GM13976 (cell line): ENCODE results near the gene TEKT5.

Experiments
- DNase-seq: peaks from one replicate; pipeline ENCODE4 v3.0.0; 2012; ENCODE audit warnings: low spot score
- CTCF ChIP-seq: IDR thresholded peaks from 2 replicates; pipeline ENCODE4 v1.5.1; 2012; ENCODE audit warnings: borderline replicate concordance, mild to moderate bottlenecking; ENCODE audit not compliant: insufficient read depth; ENCODE audit errors: extremely low read depth, missing control alignments, control extremely low read depth
- in situ Hi-C: fragments of 300-500 bp; cut with MboI; formaldehyde crosslinking; loops from one replicate; pipeline ENCODE4 v1.12.0; 2022; ENCODE audit warnings: low sequenced_read_pairs, mixed read lengths, inconsistent platforms; ENCODE audit not compliant: unreplicated experiment

The TEKT5 gene

GRCh38 chr16:10608687-10609401 is 85.9 kb downstream of the TEKT5 start:
- DNase-seq, result no peak
- in situ Hi-C loops, result no loop called here
- no peak for TF ChIP-seq CTCF

GRCh38 chr16:10607157-10607556 is 87.6 kb downstream of the TEKT5 start:
- in situ Hi-C loops, result no loop called here
- TF ChIP-seq CTCF, result no peak
- DNase-seq, result no peak

DNA sequence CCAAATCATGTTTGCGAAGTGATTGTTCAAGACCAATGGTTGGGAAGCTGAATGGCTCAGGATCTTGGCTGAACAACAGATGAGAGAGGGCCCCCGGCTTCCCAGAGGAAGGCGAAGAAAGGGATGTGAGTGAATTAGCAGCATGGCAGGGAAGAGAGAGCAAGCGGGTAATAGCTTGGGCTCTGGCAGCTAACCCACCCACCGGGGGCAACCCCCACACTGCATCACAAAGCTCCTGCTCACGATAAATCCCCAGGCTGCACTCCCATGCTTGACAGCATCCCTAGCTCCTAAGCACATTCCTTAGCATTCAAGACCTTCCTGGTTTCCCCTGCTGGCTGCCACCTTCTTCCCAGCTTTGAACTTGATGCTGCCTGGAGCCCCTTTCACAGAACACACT is 88.1 kb downstream of the TEKT5 start:
- DNase-seq, result no peak
- in situ Hi-C loops, result no loop called here
- no peak for TF ChIP-seq CTCF

- in situ Hi-C loops, result no loop called here
- TF ChIP-seq CTCF, result no peak
- no peak for DNase-seq
These were observed 89.1 kb downstream of the TEKT5 start for GRCh38 chr16:10605636-10606035.

DNA sequence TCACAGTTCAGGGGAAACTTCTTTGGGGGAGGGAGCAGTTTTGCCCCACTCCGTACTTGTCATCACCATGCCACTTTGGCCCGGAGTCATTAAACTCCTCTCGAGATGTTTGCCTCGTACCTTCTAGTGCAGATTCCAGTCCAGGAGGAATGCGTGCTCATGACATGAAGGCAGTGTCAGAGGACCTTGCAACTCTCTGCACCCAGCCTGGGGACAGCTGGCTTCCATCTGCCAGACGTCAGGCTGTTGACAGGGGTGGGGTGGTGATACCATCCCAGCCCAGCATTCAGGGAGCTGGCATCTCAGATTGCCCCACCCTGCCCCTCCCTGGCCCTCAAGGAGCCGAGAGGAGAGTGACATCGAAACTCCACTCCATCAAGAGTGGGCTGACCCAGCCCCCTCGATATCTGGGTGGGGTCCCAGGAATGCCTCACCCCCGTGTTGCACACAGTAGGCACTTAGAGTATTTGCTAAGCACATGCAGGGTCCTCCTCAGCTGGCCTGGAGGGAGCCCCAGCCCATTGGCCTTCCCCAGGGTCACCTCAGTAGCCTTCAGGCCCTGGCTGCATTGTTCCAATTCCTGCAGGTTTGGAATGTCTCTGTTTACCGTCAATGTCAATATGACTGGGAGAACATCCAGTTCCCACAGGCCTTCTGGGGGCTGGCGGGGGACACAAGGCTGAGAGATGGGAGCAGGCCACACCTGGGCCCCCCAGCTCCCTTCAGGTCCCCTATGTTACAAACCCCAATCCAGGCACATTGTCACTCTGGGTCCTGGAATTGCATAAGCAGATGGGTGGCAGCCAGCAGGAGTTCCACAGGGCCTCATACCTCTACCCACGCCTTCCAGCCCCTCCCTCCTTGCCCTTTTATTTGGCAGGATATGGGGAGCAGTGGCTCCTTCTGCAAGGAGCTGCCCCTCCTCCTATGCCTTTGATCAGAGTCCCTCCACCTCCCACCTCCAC is 93.0 kb downstream of the TEKT5 start:
- DNase-seq, result no peak
- in situ Hi-C loops, result no loop called here
- TF ChIP-seq CTCF, result no peak

DNA sequence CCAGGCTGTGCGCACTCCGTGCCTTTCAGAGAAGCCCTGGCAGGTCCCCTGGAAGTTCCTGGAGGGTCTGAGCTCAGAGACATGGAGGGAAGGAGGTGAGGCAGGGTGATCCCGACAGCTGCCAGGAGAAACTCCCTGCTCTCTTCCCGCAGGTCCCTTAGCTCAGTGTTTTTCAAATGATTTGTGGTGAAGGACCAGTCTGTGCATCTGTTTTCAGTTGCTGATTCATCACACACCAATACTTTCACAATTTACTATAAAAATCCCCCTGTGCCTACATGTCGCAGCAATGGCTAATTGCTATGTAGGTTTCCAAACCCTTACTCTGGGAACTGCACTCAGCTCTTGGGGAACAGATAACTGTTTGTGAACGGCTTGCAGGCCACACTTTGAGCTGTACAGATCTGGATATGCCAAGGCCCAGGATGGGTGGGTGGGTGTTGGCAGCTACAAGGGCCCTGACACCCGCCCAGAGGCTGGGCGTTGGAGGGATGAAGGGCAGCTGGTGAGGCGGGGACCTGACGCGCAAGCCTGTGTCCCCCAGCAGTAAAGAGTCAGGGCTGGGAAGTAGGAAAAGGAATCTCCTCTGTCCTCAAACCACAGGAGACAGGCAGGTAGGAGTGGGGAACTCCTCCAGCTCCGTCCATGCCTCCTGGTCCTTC is 93.8 kb downstream of the TEKT5 start:
- DNase-seq, result peak; percentile 61
- no peak for TF ChIP-seq CTCF
- in situ Hi-C loops, result no loop called here
